IMR-90 (cell line): ENCODE results near the gene TRAF3. TPM values are rescaled to one million over a fixed set of nuclear protein-coding genes. Genes with fewer than 3 reads are reported as not detected.

ENCODE experiments used
- ATAC-seq: fragments of 200-7000 bp; cut with Tn5 transposase; 2 replicates; pipeline ENCODE4 v1.9.1; 2020; ENCODE audit warnings: low read depth, mild to moderate bottlenecking, moderate library complexity
- BruUV-seq: library from RNA; stranded (reverse); fragments of 400-500 nt; replicated peaks from 2 replicates; lab custom pipeline; 2021; lab: Mats Ljungman, UMichigan
- CTCF ChIA-PET: fragments of 300-600 bp; formaldehyde crosslinking; extraction: SDS; loops from one replicate; lab custom pipeline; 2021; ENCODE audit warnings: antibody characterized with exemption; lab: Yijun Ruan, JAX
- POLR2A ChIA-PET: fragments of 300-600 bp; sonication (Branson Sonifier 250); formaldehyde crosslinking; loops from one replicate; lab custom pipeline; 2022; ENCODE audit warnings: antibody characterized with exemption; ENCODE audit not compliant: unreplicated experiment; lab: Charles Lee
- DNase-seq: peaks from one replicate; pipeline ENCODE4 v3.0.0; 2013
- H2AFZ ChIP-seq: replicated peaks from 2 replicates; pipeline ENCODE3; 2013; ENCODE audit warnings: low read length, mild to moderate bottlenecking; ENCODE audit not compliant: poor library complexity
- H2AK5ac ChIP-seq: 2 replicates; pipeline ENCODE4 v1.6.1; 2013; ENCODE audit warnings: low read depth, low read length, inconsistent platforms
- H2AK9ac ChIP-seq: replicated peaks from 2 replicates; pipeline ENCODE3; 2013; ENCODE audit warnings: mild to moderate bottlenecking, low read depth, low read length, moderate library complexity; ENCODE audit not compliant: poor library complexity
- H2BK120ac ChIP-seq: 2 replicates; pipeline ENCODE4 v1.6.1; 2013; ENCODE audit warnings: low read depth, low read length, inconsistent platforms
- H2BK15ac ChIP-seq: 3 replicates; pipeline ENCODE4 v1.6.1; 2013; ENCODE audit warnings: low read depth, low read length, inconsistent platforms
- H2BK20ac ChIP-seq: 2 replicates; pipeline ENCODE4 v1.6.1; 2013; ENCODE audit warnings: low read depth, mild to moderate bottlenecking, inconsistent platforms, low read length, moderate library complexity
- H2BK5ac ChIP-seq: 2 replicates; pipeline ENCODE4 v1.6.1; 2013; ENCODE audit warnings: mild to moderate bottlenecking, low read depth, low read length, inconsistent platforms; ENCODE audit not compliant: poor library complexity, severe bottlenecking
- H3K14ac ChIP-seq: replicated peaks from 2 replicates; pipeline ENCODE4 v1.6.1; 2013; ENCODE audit warnings: low read depth, low read length, inconsistent platforms
- H3K18ac ChIP-seq: 2 replicates; pipeline ENCODE4 v1.6.1; 2013; ENCODE audit warnings: low read depth, low read length, control low read depth
- H3K23ac ChIP-seq: 2 replicates; pipeline ENCODE4 v1.6.1; 2013; ENCODE audit warnings: low read depth, low read length, inconsistent platforms
- H3K27ac ChIP-seq: 2 replicates; pipeline ENCODE4 v1.5.1; 2013; ENCODE audit warnings: mild to moderate bottlenecking, control low read depth, low read length; ENCODE audit not compliant: insufficient read depth
- H3K27me3 ChIP-seq: 2 replicates; pipeline ENCODE4 v1.6.1; 2013; ENCODE audit warnings: low read length; ENCODE audit not compliant: control insufficient read depth, insufficient read depth
- H3K36me3 ChIP-seq: 2 replicates; pipeline ENCODE4 v1.6.1; 2013; ENCODE audit warnings: low read length, mixed read lengths; ENCODE audit not compliant: control insufficient read depth, insufficient read depth
- H3K4ac ChIP-seq: 2 replicates; pipeline ENCODE4 v1.6.1; 2013; ENCODE audit warnings: low read depth, low read length, inconsistent platforms
- H3K4me1 ChIP-seq: 2 replicates; pipeline ENCODE4 v1.6.1; 2013; ENCODE audit warnings: low read length, mixed read lengths; ENCODE audit not compliant: control insufficient read depth, insufficient read depth
- H3K4me2 ChIP-seq: 2 replicates; pipeline ENCODE4 v1.6.1; 2013; ENCODE audit warnings: low read depth, mild to moderate bottlenecking, control low read depth, low read length, moderate library complexity
- H3K4me3 ChIP-seq: 2 replicates; pipeline ENCODE4 v1.5.1; 2013; ENCODE audit warnings: low read depth, mild to moderate bottlenecking, control low read depth, low read length, moderate library complexity; ENCODE audit not compliant: insufficient read depth
- H3K56ac ChIP-seq: 2 replicates; pipeline ENCODE4 v1.6.1; 2013; ENCODE audit warnings: low read length, inconsistent platforms; ENCODE audit not compliant: insufficient read depth; ENCODE audit errors: extremely low read depth
- H3K79me1 ChIP-seq, 2 experiments: 2 replicates each; pipeline ENCODE4 v1.6.1; 2013; ENCODE audit warnings: low read length in 2 of 2, inconsistent platforms in 1 of 2, low read depth in 1 of 2
- H3K9ac ChIP-seq: 2 replicates; pipeline ENCODE4 v1.6.1; 2013; ENCODE audit warnings: low read depth, low read length, control low read depth
- H3K9me1 ChIP-seq: 2 replicates; pipeline ENCODE4 v1.6.1; 2013; ENCODE audit warnings: low read length, inconsistent platforms; ENCODE audit not compliant: insufficient read depth
- H3K9me3 ChIP-seq: 2 replicates; pipeline ENCODE4 v1.6.1; 2013; ENCODE audit warnings: low read length; ENCODE audit not compliant: control insufficient read depth, insufficient read depth
- H4K20me1 ChIP-seq: 2 replicates; pipeline ENCODE4 v1.6.1; 2013; ENCODE audit warnings: low read length, inconsistent platforms; ENCODE audit not compliant: insufficient read depth
- H4K5ac ChIP-seq: 2 replicates; pipeline ENCODE4 v1.6.1; 2013; ENCODE audit warnings: mild to moderate bottlenecking, low read depth, low read length, control low read depth
- H4K8ac ChIP-seq, 2 experiments: 2 replicates each; pipeline ENCODE4 v1.6.1; 2013; ENCODE audit warnings: low read depth in 2 of 2, low read length in 2 of 2, control low read depth in 1 of 2, inconsistent platforms in 1 of 2
- H4K91ac ChIP-seq: 2 replicates; pipeline ENCODE4 v1.6.1; 2013; ENCODE audit warnings: low read depth, low read length, inconsistent platforms; ENCODE audit not compliant: insufficient read depth
- BHLHE40 ChIP-seq: fragments of 150-350 bp; IDR thresholded peaks from 2 replicates; pipeline ENCODE4 v1.6.1; 2016; ENCODE audit warnings: mild to moderate bottlenecking, low read depth, low read length
- CEBPB ChIP-seq: IDR thresholded peaks from 2 replicates; pipeline ENCODE4 v1.6.1; 2012; ENCODE audit warnings: low read depth, low read length, improper control_type of control experiment
- SMC3 ChIP-seq: fragments of 150-350 bp; IDR thresholded peaks from 2 replicates; pipeline ENCODE4 v1.6.1; 2016; ENCODE audit warnings: low read depth, mild to moderate bottlenecking, antibody characterized with exemption, low read length, moderate library complexity
- WGBS, 2 experiments: methylation state at CpG; one replicate each; pipeline versions ENCODE4 v1.1.5 to v1.1.7; 2013; ENCODE audit warnings: missing lambda C conversion rate in 2 of 2; ENCODE audit not compliant: insufficient read length in 1 of 2; ENCODE audit errors: extremely low coverage in 2 of 2; 5-methylcytosine and 5-hydroxymethylcytosine counted together
- dilution Hi-C: fragments of 300-500 bp; cut with HindIII; formaldehyde crosslinking; loops from one replicate; pipeline ENCODE4 v1.14.3; 2018; ENCODE audit warnings: low sequenced_read_pairs; ENCODE audit not compliant: unreplicated experiment
- in situ Hi-C: fragments of 300-500 bp; cut with MboI; formaldehyde crosslinking; loops from 3 replicates; pipeline ENCODE4 v1.14.3; 2019; ENCODE audit warnings: low sequenced_read_pairs, inconsistent platforms, mixed read lengths
- intact Hi-C: fragments of 100-400 bp; cut with micrococcal nuclease; formaldehyde crosslinking; loops from 2 replicates; pipeline ENCODE4 v1.10.0; 2022
- polyA plus RNA-seq, 3 experiments: library from polyadenylated mRNA; depleted of rRNA; stranded (reverse); fragments of >200 nt; gene quantifications; 2 replicates each; pipeline ENCODE4 v1.2.3, GENCODE V29; 2012; ENCODE audit warnings: low replicate concordance in 1 of 3
- total RNA-seq: library from RNA; depleted of rRNA; stranded (reverse); fragments of >200 nt; gene quantifications from 2 replicates; pipeline ENCODE4 v1.2.3, GENCODE V29; 2012
- TF ChIP-seq, protein P1 (sequence below): fragments of 150-350 bp; IDR thresholded peaks from 2 replicates; pipeline ENCODE4 v1.6.1; 2016; ENCODE audit warnings: low read depth, mild to moderate bottlenecking, low read length, moderate library complexity, borderline replicate concordance
- TF ChIP-seq, protein P2 (sequence below): conservative IDR thresholded peaks from 2 replicates; pipeline ENCODE4 v1.5.1; 2012; ENCODE audit warnings: mild to moderate bottlenecking, low read depth, low read length, improper control_type of control experiment

TRAF3 gene
- total and polyA plus RNA-seq, 2 of the 4 experiments (the other 2 are of a cell fraction): 21.2 to 25.3 TPM

DNA sequence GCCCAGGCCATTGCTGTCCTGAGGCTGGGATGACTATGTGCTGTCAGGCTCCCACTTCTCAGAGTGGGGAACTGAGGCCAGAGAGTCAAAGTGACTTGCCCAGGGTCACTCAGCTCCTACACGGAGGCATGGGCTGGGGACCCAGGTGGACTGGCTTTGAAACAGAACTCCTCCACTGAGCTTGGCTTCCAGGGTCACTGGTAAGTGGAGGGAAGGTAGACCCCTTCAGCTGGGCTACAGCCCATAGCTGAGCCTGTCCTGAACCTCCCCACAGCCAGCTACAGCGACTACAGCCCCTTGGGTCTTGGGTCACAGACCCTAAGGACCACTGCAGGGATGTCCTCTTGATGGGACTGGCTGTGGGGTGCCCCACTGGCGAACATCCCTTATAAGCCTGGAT is 40.3 kb upstream of the TRAF3 start:
- H4K91ac ChIP-seq: no peak overlapping the region
- H2AFZ ChIP-seq: no peak overlapping the region
- H3K18ac ChIP-seq: no peak overlapping the region
- no peak overlapping the region for H4K8ac ChIP-seq
- H2BK120ac ChIP-seq: no peak overlapping the region
- H3K4ac ChIP-seq: no peak overlapping the region
- no peak overlapping the region for H2BK15ac ChIP-seq
- no peak overlapping the region for H3K23ac ChIP-seq
- H2AK9ac ChIP-seq: no peak overlapping the region
- no peak overlapping the region for H3K56ac ChIP-seq
- no peak for ATAC-seq
- no peak overlapping the region for H3K27ac ChIP-seq
- H2BK5ac ChIP-seq: no peak overlapping the region
- in situ Hi-C loops (no loop called here), intact Hi-C loops (no loop called here), dilution Hi-C loops (no loop called here)
- BruUV-seq: no TSS peak
- H3K4me2 ChIP-seq: no peak overlapping the region
- no peaks in the 10 kb centered on the region; the same call in none of the 2 replicates for H4K20me1 ChIP-seq
- no peak overlapping the region for H2AK5ac ChIP-seq
- WGBS, 2 experiments: 100% methylated on average over 1 of the region's 3 CpGs; no CpG with 5 or more reads in 1 of the 2 experiments
- H3K9me1 ChIP-seq: peaks cover 14% of the 10 kb centered on the region
- no peak overlapping the region for H3K4me3 ChIP-seq
- no peak for DNase-seq
- no peaks in the 10 kb centered on the region for H3K4me1 ChIP-seq
- ChIA-PET POLR2A (no interaction called here), CTCF (no interaction called here)
- H4K5ac ChIP-seq: no peak overlapping the region
- no peaks in the 10 kb centered on the region for H3K79me1 ChIP-seq
- H3K9me3 ChIP-seq: no peaks in the 10 kb centered on the region; the same call in 1 of the 2 replicates
- H3K27me3 ChIP-seq: no peaks in the 10 kb centered on the region
- no peak overlapping the region for H2BK20ac ChIP-seq
- no peak overlapping the region for H3K9ac ChIP-seq
- peaks cover 7% of the 10 kb centered on the region; the same call in 1 of the 2 replicates for H3K36me3 ChIP-seq
- no peak overlapping the region for H3K14ac ChIP-seq
- TF ChIP-seq CEBPB (no peak), SMC3 (no peak), BHLHE40 (no peak)
- TF ChIP-seq, protein P1, sequence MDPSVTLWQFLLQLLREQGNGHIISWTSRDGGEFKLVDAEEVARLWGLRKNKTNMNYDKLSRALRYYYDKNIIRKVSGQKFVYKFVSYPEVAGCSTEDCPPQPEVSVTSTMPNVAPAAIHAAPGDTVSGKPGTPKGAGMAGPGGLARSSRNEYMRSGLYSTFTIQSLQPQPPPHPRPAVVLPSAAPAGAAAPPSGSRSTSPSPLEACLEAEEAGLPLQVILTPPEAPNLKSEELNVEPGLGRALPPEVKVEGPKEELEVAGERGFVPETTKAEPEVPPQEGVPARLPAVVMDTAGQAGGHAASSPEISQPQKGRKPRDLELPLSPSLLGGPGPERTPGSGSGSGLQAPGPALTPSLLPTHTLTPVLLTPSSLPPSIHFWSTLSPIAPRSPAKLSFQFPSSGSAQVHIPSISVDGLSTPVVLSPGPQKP: no peak
- TF ChIP-seq, protein P2, sequence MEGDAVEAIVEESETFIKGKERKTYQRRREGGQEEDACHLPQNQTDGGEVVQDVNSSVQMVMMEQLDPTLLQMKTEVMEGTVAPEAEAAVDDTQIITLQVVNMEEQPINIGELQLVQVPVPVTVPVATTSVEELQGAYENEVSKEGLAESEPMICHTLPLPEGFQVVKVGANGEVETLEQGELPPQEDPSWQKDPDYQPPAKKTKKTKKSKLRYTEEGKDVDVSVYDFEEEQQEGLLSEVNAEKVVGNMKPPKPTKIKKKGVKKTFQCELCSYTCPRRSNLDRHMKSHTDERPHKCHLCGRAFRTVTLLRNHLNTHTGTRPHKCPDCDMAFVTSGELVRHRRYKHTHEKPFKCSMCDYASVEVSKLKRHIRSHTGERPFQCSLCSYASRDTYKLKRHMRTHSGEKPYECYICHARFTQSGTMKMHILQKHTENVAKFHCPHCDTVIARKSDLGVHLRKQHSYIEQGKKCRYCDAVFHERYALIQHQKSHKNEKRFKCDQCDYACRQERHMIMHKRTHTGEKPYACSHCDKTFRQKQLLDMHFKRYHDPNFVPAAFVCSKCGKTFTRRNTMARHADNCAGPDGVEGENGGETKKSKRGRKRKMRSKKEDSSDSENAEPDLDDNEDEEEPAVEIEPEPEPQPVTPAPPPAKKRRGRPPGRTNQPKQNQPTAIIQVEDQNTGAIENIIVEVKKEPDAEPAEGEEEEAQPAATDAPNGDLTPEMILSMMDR: no peak
